Left lobe of liver (tissue), 2 donors: ENCODE measurements around the gene LAMB4. TPM values are rescaled to one million over a fixed set of nuclear protein-coding genes. Genes with fewer than 3 reads are reported as not detected.
A peak's percentile ranks its signal among the peaks of the same experiment; 100 is the strongest.

Source experiments
- ATAC-seq: fragments of 200-7000 bp; cut with Tn5 transposase; one replicate; pipeline ENCODE4 v1.9.1; 2020; ENCODE audit warnings: mild to moderate bottlenecking, moderate library complexity
- DNase-seq: peaks from one replicate; pipeline ENCODE4 v3.0.0-alpha.2; 2020; ENCODE audit warnings: low spot score
- total RNA-seq: library from RNA; stranded (reverse); gene quantifications from one replicate; pipeline ENCODE4 v1.2.1, GENCODE V29; 2021
- donor health status: DM: no; HTN: no; CAD: no; lungs with moderate emphysema.
- donor health status: DM: no; HTN: yes; CAD: no.

LAMB4 gene
- total RNA-seq, 1 donor from 2014 or later: not detected

DNA sequence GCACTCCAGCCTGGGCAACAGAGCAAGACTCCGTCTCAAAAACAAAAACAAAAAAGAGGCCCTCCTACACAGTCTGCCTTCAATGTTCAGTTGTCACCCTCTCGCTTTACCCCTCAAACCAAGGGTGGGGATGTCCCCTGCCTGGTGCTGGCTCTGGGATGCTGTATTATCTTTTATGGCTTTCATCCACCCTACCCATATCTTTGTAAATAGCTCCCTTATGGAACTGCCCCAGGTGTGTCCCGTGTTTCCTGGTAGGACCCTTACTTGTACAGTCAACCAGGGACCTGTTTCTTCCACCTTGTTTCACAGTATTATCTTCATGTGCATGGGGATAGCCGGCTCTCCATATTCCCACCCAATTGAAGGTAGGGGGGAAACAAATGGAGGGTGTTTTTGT lies 111.5 kb downstream of the LAMB4 start:
- ATAC-seq (no peak), DNase-seq (no peak)

DNA sequence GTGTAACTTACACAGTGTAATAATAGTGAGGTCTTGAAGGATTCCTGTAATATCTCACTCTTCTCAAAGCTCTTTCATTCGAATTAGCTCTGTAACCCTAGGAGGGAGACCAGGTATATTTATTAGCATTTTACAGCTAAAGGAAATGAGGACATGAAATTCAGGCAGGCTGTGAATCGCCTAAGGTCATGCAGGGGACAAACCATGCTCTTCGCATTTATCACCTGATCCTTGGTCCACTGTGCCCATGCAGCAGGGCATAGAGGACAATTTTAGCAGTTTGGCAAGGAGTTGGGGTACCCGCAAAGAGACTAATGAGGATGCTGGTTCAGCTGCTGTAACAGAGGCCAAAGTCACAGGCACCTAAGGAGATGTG lies 112.4 kb downstream of the LAMB4 start:
- DNase-seq (no peak), ATAC-seq (no peak)

- no peak for DNase-seq
- peak; percentile 94 for ATAC-seq
Observed at GRCh38 chr7:108016841-108017775, 113.1 kb downstream of the LAMB4 start.

- DNase-seq: no peak
- no peak for ATAC-seq
Observed at GRCh38 chr7:108015740-108016139, 114.4 kb downstream of the LAMB4 start.

DNA sequence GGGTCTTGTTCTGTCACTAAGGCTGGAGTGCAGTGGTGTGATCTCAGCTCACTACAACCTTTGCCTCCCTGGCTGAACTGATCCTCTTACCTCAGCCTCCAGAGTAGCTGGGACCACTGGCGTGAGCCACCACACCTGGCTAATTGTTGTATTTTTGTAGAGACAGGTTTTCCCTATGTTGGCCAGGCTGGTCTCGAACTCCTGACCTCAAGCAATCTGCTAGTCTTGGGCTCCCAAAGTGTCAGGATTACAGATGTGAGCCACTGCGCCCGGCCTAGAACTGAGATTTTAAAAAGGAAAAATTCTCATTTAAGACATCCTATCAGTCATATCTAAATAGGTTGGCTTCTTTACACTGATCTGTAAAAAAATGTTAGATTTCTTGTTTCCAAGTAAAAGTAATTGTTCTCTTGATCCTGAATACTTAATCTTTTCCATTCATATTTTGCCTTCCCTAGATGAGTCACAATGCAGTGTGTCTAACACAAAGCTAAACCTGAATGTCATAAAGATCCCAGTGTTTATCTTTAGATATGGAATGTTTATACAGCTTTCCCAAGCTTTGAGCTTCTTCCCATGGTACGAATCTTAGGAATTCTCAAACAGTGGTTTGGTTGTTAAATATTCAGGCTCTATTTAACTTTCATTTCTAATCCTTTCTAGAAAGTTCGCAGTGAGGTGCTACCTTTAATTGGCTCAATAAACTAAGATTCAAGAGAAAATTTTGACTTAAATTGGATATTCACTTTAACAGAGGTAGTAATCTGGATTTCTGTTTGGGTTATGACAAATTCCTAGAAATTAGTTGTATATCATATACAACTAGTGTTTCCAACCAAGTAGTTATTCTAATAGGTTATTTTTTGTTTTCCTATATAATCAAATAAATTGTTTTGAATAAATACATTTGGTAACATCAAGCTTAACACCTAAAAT lies 115.1 kb downstream of the LAMB4 start:
- DNase-seq: no peak

GRCh38 chr7:108014215-108014614 lies 115.9 kb downstream of the LAMB4 start:
- ATAC-seq (no peak), DNase-seq (no peak)

More for the DNA sequence above, 115.1 kb downstream of the LAMB4 start:
- no peak for ATAC-seq

- DNase-seq (no peak), ATAC-seq (peak; percentile 61)
Observed at GRCh38 chr7:108012499-108013430, 117.4 kb downstream of the LAMB4 start.

DNA sequence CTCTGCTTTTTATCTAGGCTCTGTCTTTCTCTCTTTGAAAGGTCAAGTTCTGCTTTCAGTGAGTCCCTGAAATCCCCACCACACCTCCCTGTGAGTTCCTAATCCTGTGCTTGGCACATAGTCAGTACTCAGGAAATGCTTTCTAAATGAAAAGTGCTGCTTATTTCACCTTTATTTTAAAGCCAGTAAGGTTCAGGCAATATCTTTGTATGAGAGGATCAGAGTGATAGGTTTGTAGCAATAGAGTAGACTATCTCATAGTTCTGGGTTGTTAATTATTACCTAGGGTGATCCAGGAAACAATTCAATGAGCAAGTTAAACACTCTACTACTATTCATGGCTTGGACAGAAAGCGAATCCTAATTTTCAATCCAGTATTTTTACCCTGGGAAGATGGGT lies 119.8 kb downstream of the LAMB4 start:
- peak; percentile 93 for ATAC-seq
- DNase-seq: no peak

DNA sequence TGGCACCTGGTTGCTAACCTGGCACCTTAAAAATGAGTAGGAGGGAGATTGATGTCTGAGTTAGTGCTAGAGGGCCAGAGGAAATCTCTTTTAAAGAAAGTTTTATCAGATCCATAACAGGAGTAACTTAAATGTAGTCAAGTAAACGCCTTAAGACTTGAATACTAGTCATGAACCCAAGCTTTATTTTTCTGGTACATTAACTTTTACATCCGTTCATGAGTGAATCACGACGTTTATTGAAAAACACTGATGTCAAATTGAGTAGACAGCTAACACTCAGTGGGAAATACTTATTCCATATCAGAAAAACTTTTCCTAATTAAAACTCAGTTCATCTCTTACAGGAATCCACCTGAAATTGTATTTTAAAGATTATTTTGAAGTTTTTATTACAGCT lies 120.3 kb downstream of the LAMB4 start:
- ATAC-seq (no peak), DNase-seq (no peak)

GRCh38 chr7:108008827-108009226 lies 121.3 kb downstream of the LAMB4 start:
- ATAC-seq (no peak), DNase-seq (no peak)

DNA sequence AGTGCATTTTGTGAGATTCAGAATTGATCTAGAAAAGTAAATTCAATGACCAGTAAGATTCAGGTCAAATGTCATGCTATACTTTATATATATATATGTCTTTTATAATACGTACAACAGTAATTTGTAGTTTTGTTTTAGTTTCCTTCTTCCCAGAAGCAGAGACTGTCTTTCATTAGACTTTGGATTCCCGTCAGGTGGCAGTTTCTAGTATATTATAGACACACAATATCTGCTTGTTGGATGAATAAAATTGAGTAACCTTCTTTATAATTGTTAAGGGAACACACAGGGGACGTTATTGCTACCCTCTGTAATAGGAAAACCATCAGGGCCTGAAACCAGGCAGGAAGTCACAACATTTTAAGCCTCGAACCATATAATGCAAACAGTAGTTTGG lies 121.9 kb downstream of the LAMB4 start:
- no peak for DNase-seq
- no peak for ATAC-seq

- DNase-seq: no peak
- no peak for ATAC-seq
Observed at GRCh38 chr7:108007762-108008161, 122.4 kb downstream of the LAMB4 start.

- no peak for DNase-seq
Observed at GRCh38 chr7:108007261-108007660, 122.9 kb downstream of the LAMB4 start.

GRCh38 chr7:108004220-108005142 lies 125.7 kb downstream of the LAMB4 start:
- peak; percentile 78 for ATAC-seq
- peak; percentile 68 for DNase-seq

More at GRCh38 chr7:108007261-108007660, 122.9 kb downstream of the LAMB4 start:
- no peak for ATAC-seq

GRCh38 chr7:108003599-108003935 lies 126.6 kb downstream of the LAMB4 start:
- DNase-seq (no peak), ATAC-seq (no peak)

DNA sequence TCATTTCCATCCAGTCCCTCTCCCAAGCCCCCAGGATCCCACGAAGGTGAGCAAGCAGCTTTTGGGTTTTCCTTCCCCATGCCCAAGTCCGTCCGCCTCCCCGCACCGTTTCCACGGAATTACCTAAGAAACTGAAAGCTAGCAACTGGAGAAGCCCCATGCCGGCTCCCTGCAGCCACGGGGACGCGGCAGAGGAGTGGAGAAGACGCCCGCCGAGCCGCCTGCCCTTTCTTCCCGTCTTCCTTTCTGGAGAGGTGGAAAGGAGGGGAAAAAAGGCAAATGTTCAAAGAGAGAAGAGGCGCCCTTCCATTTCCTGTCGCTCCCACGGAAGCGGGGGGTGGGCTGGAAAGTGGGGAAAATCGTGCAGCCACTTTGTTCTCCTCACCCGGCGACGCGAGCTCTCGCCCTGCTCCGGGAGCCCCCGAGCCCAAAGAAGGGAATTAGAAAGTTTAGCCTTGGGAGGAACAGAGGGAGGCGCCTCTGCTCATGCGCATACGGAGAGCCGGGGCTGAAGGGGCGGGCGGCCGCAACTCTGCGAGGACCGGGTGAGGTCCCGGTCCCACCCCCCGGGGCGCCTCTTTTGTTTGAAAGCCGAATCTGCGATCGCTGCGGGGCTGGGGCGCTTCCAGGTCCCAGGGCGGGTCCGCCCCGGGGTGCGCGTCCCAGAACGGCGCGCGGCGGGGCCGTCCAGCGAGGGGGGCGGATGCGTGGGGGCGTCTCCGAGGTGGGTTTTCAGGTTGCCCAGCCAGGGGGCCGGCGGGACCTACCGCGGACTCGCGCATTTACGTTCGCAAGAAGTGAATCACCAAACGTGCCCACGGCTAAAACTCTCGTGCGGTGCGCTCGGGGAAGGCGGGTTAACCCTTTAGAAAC lies 127.2 kb downstream of the LAMB4 start, which contains the start of gene LAMB1:
Gene LAMB1 (minus strand): TSS at position 436 of the 873 bp plus-strand sequence. CDS start 276 bp downstream, at position 160.
- peak; percentile 73 for DNase-seq
- ATAC-seq: peak; percentile 69

DNA sequence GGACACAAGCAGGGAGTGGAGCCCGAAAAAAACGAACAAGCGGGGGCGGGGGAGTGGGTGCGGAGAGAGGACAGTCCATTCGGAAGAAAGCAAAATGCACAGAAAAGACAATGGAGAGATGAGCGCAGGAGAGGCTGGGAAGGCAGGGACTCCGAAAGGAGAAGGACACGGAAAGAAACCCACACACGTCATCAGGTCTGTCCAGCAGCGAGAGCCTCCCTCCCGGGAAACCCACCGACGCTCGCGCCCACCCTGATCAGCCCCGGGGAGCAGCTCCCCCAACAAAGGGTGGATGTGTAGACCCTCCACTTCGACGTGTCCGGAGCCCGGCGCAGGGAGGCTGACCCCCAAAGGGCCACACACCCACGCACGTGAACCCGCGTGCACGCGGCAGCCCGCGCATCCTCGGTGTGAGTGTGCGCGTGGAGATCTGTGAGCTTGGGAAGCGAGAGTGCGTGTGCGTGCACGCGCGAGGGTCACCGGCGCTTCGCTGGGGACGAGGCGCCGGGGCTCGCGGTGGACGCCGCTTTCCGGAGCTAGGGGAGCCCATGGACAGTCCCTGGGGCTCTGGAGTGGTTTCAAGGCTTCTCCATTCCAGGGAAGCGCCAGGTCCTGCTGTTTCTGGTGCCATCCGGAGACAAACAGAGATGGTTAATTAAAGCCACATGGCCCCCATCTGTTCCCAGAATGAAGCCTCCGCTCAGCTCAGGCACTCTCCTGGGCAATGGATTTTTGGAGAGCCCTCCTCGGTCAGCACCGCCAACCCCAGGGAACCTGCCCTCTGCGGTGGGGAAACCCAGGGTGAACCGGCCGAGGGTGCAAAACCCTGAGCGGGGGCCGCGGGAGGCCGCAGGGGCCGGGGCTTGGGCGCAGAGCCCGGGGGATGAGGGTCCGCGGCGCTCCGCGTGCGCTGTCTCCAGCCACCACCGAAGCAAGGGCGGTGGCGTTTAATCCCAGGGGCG lies 128.1 kb downstream of the LAMB4 start:
- DNase-seq: no peak

More for the DNA sequence above, 128.1 kb downstream of the LAMB4 start:
- ATAC-seq: peak; percentile 8
